Astrocyte (in vitro differentiated cells and primary cell): Measurements from ENCODE around the gene ZNF20.

Source experiments
- CTCF ChIP-seq: IDR thresholded peaks from 2 replicates; pipeline ENCODE4 v1.5.1; 2011; ENCODE audit warnings: low read depth, mild to moderate bottlenecking, inconsistent platforms, low read length, moderate library complexity; ENCODE audit not compliant: insufficient read depth
- EZH2 ChIP-seq: IDR thresholded peaks from 2 replicates; pipeline ENCODE4 v1.6.1; 2012; ENCODE audit warnings: mild to moderate bottlenecking, low read length, inconsistent platforms; ENCODE audit not compliant: insufficient read depth

DNA sequence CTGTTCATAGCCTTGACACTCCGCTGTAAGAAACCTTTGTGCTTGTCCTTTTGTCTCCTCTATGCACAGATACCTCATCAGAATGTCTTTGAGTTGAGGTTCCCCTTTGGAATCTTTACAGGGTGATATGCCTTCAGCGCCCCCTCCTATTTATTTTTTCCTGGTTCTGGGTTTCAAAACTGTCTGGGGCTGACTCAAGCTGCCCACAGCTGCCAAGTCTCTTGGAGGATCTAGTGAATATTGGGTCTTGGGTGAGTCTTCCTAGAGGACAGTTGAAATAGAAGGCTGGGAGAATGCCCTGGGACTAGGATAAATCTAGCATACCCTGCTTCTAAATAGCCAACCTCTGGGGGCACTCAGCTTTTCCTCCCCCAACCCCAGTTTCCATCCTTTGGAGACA, 23.7 kb upstream of the ZNF20 start:
- TF ChIP-seq CTCF (no peak), EZH2 (no peak)
